ENCODE data around the gene PROM1.

- no peak for TF ChIP-seq NR2C2 (CRISPR knock-in tag; IDR thresholded peaks at IDR 0.05)
- TF ChIP-seq NR2C2 (tag; IDR thresholded peaks at IDR 0.05): no peak
- TF ChIP-seq CTCF (IDR thresholded peaks at IDR 0.05 in 2 of 3, conservative IDR thresholded peaks at IDR 0.05 in 1 of 3; ENCODE audit: insufficient read depth in 2 of 3, low read depth in 1 of 3, low read length in 3 of 3): no peak
- TF ChIP-seq SIN3A (IDR thresholded peaks at IDR 0.05; ENCODE audit: borderline replicate concordance in 2 of 2, control insufficient read depth in 1 of 2, low read depth in 2 of 2, low read length in 2 of 2): no peak
- TF ChIP-seq TAF1 (IDR thresholded peaks at IDR 0.05; ENCODE audit: control insufficient read depth, extremely low read depth, insufficient read depth, low read length, severe bottlenecking): no peak
- TF ChIP-seq ZBTB7A (IDR thresholded peaks at IDR 0.05; ENCODE audit: borderline replicate concordance, control insufficient read depth, low read depth, low read length): no peak
- no peak for TF ChIP-seq POLR2A (conservative IDR thresholded peaks at IDR 0.05)
- no peak for TF ChIP-seq NKRF (IDR thresholded peaks at IDR 0.05; ENCODE audit: borderline replicate concordance)
- TF ChIP-seq ZNF311 (CRISPR knock-in tag; IDR thresholded peaks at IDR 0.05): no peak
- no peak for TF ChIP-seq EGR1 (conservative IDR thresholded peaks at IDR 0.05)
These were observed 42.9 kb upstream of the PROM1 start for GRCh38 chr4:16126714-16127113.

Data from K562 (cell line).